GM12878 (cell line): Measurements from ENCODE around the gene SORCS2. TPM values are rescaled to one million over a fixed set of nuclear protein-coding genes. Genes with fewer than 3 reads are reported as not detected.

Experiments
- ATAC-seq: fragments of 200-7000 bp; cut with Tn5 transposase; 3 replicates; pipeline ENCODE4 v1.9.1; 2020; ENCODE audit warnings: mild to moderate bottlenecking, moderate library complexity
- BruUV-seq: library from RNA; stranded (reverse); fragments of 400-500 nt; replicated peaks from 2 replicates; lab custom pipeline; 2021; lab: Mats Ljungman, UMichigan
- CTCF ChIA-PET: fragments of 300-600 bp; sonication (Branson Sonifier 250); formaldehyde crosslinking; extraction: SDS; loops from one replicate; lab custom pipeline; 2021; ENCODE audit warnings: inconsistent platforms; lab: Yijun Ruan, JAX
- POLR2A ChIA-PET: fragments of 350-600 bp; formaldehyde crosslinking; extraction: SDS; loops from one replicate; lab custom pipeline; 2021; ENCODE audit warnings: inconsistent platforms; lab: Charles Lee
- RAD21 ChIA-PET: fragments of 300-600 bp; sonication (Branson Sonifier 250); formaldehyde crosslinking; loops from one replicate; lab custom pipeline; 2023; ENCODE audit warnings: antibody characterized with exemption; ENCODE audit not compliant: unreplicated experiment; lab: Charles Lee
- SMC1A ChIA-PET: fragments of 300-600 bp; sonication (Branson Sonifier 250); formaldehyde crosslinking; loops from one replicate; lab custom pipeline; 2023; ENCODE audit not compliant: unreplicated experiment, uncharacterized antibody; lab: Charles Lee
- DNase-seq: peaks from one replicate; pipeline ENCODE4 v3.0.0-alpha.2; 2011; ENCODE audit warnings: low read depth, low spot score
- FAIRE-seq: peaks from 3 replicates; lab custom pipeline; 2011; peaks lifted over from hg19 to GRCh38; lab: Jason Lieb, UNC
- H2AFZ ChIP-seq: 2 replicates; pipeline ENCODE4 v1.6.0; 2011; ENCODE audit warnings: low read depth, low read length, control low read depth; ENCODE audit not compliant: control insufficient read depth
- H3K27ac ChIP-seq: 2 replicates; pipeline ENCODE4 v1.5.1; 2011; ENCODE audit warnings: control low read depth; ENCODE audit not compliant: control insufficient read depth, insufficient read depth
- H3K27me3 ChIP-seq, 2 experiments: replicated peaks in 1 of 2; 2 replicates each; pipeline versions ENCODE4 v1.6.0 to v1.6.1; 2011; ENCODE audit warnings: low read length in 1 of 2; ENCODE audit not compliant: control insufficient read depth in 2 of 2, insufficient read depth in 2 of 2
- H3K36me3 ChIP-seq, 2 experiments: 2 replicates each; pipeline ENCODE4 v1.5.1; 2011; ENCODE audit warnings: low read length in 1 of 2; ENCODE audit not compliant: control insufficient read depth in 2 of 2, insufficient read depth in 2 of 2
- H3K4me1 ChIP-seq: 2 replicates; pipeline ENCODE4 v1.6.1; 2011; ENCODE audit warnings: mild to moderate bottlenecking, low read length, moderate library complexity, mixed read lengths; ENCODE audit not compliant: control insufficient read depth, insufficient read depth
- H3K4me2 ChIP-seq: 2 replicates; pipeline ENCODE4 v1.6.0; 2011; ENCODE audit warnings: control low read depth; ENCODE audit not compliant: control insufficient read depth, insufficient read depth
- H3K4me3 ChIP-seq: fragments of 200-600 bp; sonication (generic); 2 replicates; pipeline ENCODE4 v1.5.1; 2016
- H3K79me2 ChIP-seq: 2 replicates; pipeline ENCODE4 v1.6.0; 2011; ENCODE audit warnings: low read length; ENCODE audit not compliant: control insufficient read depth, insufficient read depth
- H3K9ac ChIP-seq: 2 replicates; pipeline ENCODE4 v1.8.0; 2011; ENCODE audit warnings: low read length, control low read depth, mixed read lengths; ENCODE audit not compliant: control insufficient read depth, insufficient read depth
- H3K9me3 ChIP-seq: replicated peaks from 3 replicates; pipeline ENCODE4 v1.5.1; 2011; ENCODE audit warnings: mild to moderate bottlenecking, low read length; ENCODE audit not compliant: control insufficient read depth, insufficient read depth
- H4K20me1 ChIP-seq: 2 replicates; pipeline ENCODE4 v1.6.0; 2011; ENCODE audit not compliant: control insufficient read depth, insufficient read depth
- CTCF ChIP-seq, 3 experiments: IDR thresholded peaks in 2 of 3; conservative IDR thresholded peaks in 1 of 3; 2 replicates each; pipeline ENCODE4 v1.5.1; 2011; ENCODE audit warnings: low read depth in 3 of 3, low read length in 3 of 3, mild to moderate bottlenecking in 3 of 3, control low read depth in 2 of 3, moderate library complexity in 2 of 3, inconsistent platforms in 1 of 3, mixed read lengths in 1 of 3; ENCODE audit not compliant: control insufficient read depth in 2 of 3, insufficient read depth in 1 of 3; ENCODE audit errors: extremely low read depth in 1 of 3
- DPF2 ChIP-seq: fragments of 450-650 bp; IDR thresholded peaks from 2 replicates; pipeline ENCODE4 v1.6.1; 2017; ENCODE audit warnings: mild to moderate bottlenecking
- ELK1 ChIP-seq: IDR thresholded peaks from 2 replicates; pipeline ENCODE4 v1.6.1; 2012; ENCODE audit warnings: low read depth, low read length, improper control_type of control experiment
- GABPA ChIP-seq: IDR thresholded peaks from 2 replicates; pipeline ENCODE4 v1.6.1; 2014; ENCODE audit warnings: antibody characterized with exemption, low read depth, mild to moderate bottlenecking, inconsistent platforms
- HDAC2 ChIP-seq: fragments of 200-600 bp; sonication (generic); IDR thresholded peaks from 2 replicates; pipeline ENCODE4 v1.6.1; 2017
- SUZ12 ChIP-seq: fragments of 200-600 bp; sonication (generic); IDR thresholded peaks from one replicate; pipeline ENCODE4 v1.6.1; 2018; ENCODE audit warnings: antibody characterized with exemption, mild to moderate bottlenecking; ENCODE audit not compliant: unreplicated experiment
- TCF12 ChIP-seq: IDR thresholded peaks from 2 replicates; pipeline ENCODE4 v1.6.1; 2011; ENCODE audit warnings: low read depth, mild to moderate bottlenecking, low read length
- ZBED1 ChIP-seq: IDR thresholded peaks from 2 replicates; pipeline ENCODE4 v1.6.1; 2016; ENCODE audit warnings: borderline replicate concordance
- WGBS: methylation state at CpG from one replicate; pipeline ENCODE4 v1.1.6; 2016; ENCODE audit warnings: low lambda C conversion rate; ENCODE audit not compliant: insufficient replicate concordance, insufficient coverage; ENCODE audit errors: missing lambda C conversion rate; 5-methylcytosine and 5-hydroxymethylcytosine counted together
- in situ Hi-C: fragments of 300-500 bp; cut with MboI; formaldehyde crosslinking; loops from 9 replicates; pipeline ENCODE4 v1.14.3; 2018; ENCODE audit warnings: mixed read lengths
- intact Hi-C: fragments of 100-400 bp; cut with micrococcal nuclease; formaldehyde crosslinking; loops from one replicate; pipeline ENCODE4 v1.14.2; 2022; ENCODE audit not compliant: unreplicated experiment
- polyA plus RNA-seq, 11 experiments: library from polyadenylated mRNA; depleted of rRNA in 4 of 11; unstranded in 6 of 11; stranded (reverse) in 5 of 11; fragments of >200 nt; fragmentation: Nextera tagmentation in 4 of 11; fragmentation: Illumina TruSeq in 1 of 11; extraction: Ambion mirVana in 4 of 11; extraction: Trizol in 1 of 11; gene quantifications; 1 replicate in 1 of 11; 2 replicates in 10 of 11; pipeline versions ENCODE4 v1.2.1 to v1.2.3, GENCODE V29; 2011 to 2016; ENCODE audit warnings: inconsistent platforms in 2 of 11, missing spikeins in 2 of 11, low read depth in 1 of 11
- total RNA-seq, 4 experiments: library from RNA; depleted of rRNA in 3 of 4; stranded (reverse); fragments of >200 nt in 3 of 4; fragmentation: Illumina TruSeq in 1 of 4; extraction: Trizol in 1 of 4; gene quantifications; 2 replicates each; pipeline versions ENCODE4 v1.2.1 to v1.2.3, GENCODE V29; 2013 to 2021
- TF ChIP-seq, protein P1 (sequence below): fragments of 450-650 bp; IDR thresholded peaks from 2 replicates; pipeline ENCODE4 v1.6.1; 2016; ENCODE audit warnings: mild to moderate bottlenecking, moderate library complexity, borderline replicate concordance

The SORCS2 gene
- total and polyA plus RNA-seq, 10 of the 15 experiments (the other 5 are each of a cell fraction or from before 2014, with no cell fraction given) = 0.01 to 0.15 (median 0.05) TPM; not detected in 5

- no peaks in the 10 kb centered on the region for H3K79me2 ChIP-seq
- TF ChIP-seq SUZ12 (no peak), TCF12 (no peak)
- TF ChIP-seq, all 136 proteins: peak for 0
- Histone ChIP-seq H3K4me1 (no peaks in the 10 kb centered on the region), H3K9ac (no peak overlapping the region), H3K27ac (no peak overlapping the region), H3K36me3 (no peaks in the 10 kb centered on the region), H4K20me1 (no peaks in the 10 kb centered on the region), H3K27me3 (no peaks in the 10 kb centered on the region), H2AFZ (no peak overlapping the region), H3K4me3 (no peak overlapping the region), H3K9me3 (no peaks in the 10 kb centered on the region), H3K4me2 (no peak overlapping the region)
- RAD21 ChIA-PET = interaction anchor here (0.6 kb wide), 1 partner anchor 18 kb away, joined by 3 read pairs; no protein-coding TSS in a partner anchor
- FAIRE-seq (no peak), DNase-seq (no peak), ATAC-seq (no peak)
- no TSS peak for BruUV-seq
- in situ Hi-C loops = no loop called here
- SMC1A ChIA-PET = no interaction called here
- POLR2A ChIA-PET = no interaction called here
- 39% methylated on average over 23 of the region's 23 CpGs for WGBS
- intact Hi-C loops = no loop called here
- CTCF ChIA-PET = interaction anchor here (0.5 kb wide), 1 partner anchor 11 kb away, joined by 3 read pairs; no protein-coding TSS in a partner anchor
Observed at GRCh38 chr4:7648544-7649395, 456.4 kb downstream of the SORCS2 start.

- DNase-seq = no peak
- Histone ChIP-seq H3K27ac (no peak overlapping the region), H2AFZ (no peak overlapping the region), H3K9me3 (no peaks in the 10 kb centered on the region), H3K4me3 (no peak overlapping the region), H3K36me3 (no peaks in the 10 kb centered on the region), H3K9ac (no peak overlapping the region), H3K4me2 (no peak overlapping the region), H3K79me2 (no peaks in the 10 kb centered on the region), H3K4me1 (no peaks in the 10 kb centered on the region), H4K20me1 (no peaks in the 10 kb centered on the region), H3K27me3 (no peaks in the 10 kb centered on the region)
- RAD21 ChIA-PET = no interaction called here
- FAIRE-seq = no peak
- POLR2A ChIA-PET = no interaction called here
- intact Hi-C loops = no loop called here
- CTCF ChIA-PET = no interaction called here
- no TSS peak for BruUV-seq
- WGBS = 20% methylated on average over 5 of the region's 5 CpGs
- ATAC-seq = no peak
- in situ Hi-C loops = no loop called here
- SMC1A ChIA-PET = no interaction called here
- TF ChIP-seq ELK1 (no peak), GABPA (no peak), HDAC2 (no peak), CTCF (IDR thresholded peaks at IDR 0.05 in 2 of 3, conservative IDR thresholded peaks at IDR 0.05 in 1 of 3; ENCODE audit: control insufficient read depth in 2 of 3, extremely low read depth in 1 of 3, insufficient read depth in 1 of 3, low read depth in 3 of 3, low read length in 3 of 3) (no peak), ZBED1 (no peak), DPF2 (no peak)
- TF ChIP-seq, protein P1, sequence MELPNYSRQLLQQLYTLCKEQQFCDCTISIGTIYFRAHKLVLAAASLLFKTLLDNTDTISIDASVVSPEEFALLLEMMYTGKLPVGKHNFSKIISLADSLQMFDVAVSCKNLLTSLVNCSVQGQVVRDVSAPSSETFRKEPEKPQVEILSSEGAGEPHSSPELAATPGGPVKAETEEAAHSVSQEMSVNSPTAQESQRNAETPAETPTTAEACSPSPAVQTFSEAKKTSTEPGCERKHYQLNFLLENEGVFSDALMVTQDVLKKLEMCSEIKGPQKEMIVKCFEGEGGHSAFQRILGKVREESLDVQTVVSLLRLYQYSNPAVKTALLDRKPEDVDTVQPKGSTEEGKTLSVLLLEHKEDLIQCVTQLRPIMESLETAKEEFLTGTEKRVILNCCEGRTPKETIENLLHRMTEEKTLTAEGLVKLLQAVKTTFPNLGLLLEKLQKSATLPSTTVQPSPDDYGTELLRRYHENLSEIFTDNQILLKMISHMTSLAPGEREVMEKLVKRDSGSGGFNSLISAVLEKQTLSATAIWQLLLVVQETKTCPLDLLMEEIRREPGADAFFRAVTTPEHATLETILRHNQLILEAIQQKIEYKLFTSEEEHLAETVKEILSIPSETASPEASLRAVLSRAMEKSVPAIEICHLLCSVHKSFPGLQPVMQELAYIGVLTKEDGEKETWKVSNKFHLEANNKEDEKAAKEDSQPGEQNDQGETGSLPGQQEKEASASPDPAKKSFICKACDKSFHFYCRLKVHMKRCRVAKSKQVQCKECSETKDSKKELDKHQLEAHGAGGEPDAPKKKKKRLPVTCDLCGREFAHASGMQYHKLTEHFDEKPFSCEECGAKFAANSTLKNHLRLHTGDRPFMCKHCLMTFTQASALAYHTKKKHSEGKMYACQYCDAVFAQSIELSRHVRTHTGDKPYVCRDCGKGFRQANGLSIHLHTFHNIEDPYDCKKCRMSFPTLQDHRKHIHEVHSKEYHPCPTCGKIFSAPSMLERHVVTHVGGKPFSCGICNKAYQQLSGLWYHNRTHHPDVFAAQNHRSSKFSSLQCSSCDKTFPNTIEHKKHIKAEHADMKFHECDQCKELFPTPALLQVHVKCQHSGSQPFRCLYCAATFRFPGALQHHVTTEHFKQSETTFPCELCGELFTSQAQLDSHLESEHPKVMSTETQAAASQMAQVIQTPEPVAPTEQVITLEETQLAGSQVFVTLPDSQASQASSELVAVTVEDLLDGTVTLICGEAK = no peak
Observed at GRCh38 chr4:7649411-7649740, 457.0 kb downstream of the SORCS2 start.
